ENCODE data around the gene ZNF326. TPM values are rescaled to one million over a fixed set of nuclear protein-coding genes. Genes with fewer than 3 reads are reported as not detected.
"Not testable (repeated sequence)": the region's sequence is repeated elsewhere in the genome, so short reads cannot be mapped to it uniquely, and the experiment has no call there.

ZNF326 gene
- total RNA-seq, 1 donor from 2014 or later: 17.4 TPM

DNA sequence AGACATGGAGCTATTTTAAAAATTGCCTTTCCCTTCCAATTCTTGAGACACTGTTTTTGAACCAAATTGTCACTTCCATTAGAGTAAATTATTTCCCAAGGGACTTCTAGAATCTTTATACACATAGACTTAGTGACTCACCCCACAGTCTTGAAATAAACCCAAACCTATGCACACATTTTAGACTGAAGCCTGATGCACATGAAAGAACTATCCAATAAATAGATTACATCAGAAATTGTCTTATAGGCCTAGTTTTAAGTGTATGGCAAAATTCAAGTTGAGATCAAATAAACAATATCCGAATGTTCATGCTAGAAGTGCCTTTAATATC is 32.2 kb upstream of the ZNF326 start:
- DNase-seq (ENCODE audit: missing footprints) (no peak), ATAC-seq (no peak)
- intact Hi-C loops (cut with DNase I): no loop called here

DNA sequence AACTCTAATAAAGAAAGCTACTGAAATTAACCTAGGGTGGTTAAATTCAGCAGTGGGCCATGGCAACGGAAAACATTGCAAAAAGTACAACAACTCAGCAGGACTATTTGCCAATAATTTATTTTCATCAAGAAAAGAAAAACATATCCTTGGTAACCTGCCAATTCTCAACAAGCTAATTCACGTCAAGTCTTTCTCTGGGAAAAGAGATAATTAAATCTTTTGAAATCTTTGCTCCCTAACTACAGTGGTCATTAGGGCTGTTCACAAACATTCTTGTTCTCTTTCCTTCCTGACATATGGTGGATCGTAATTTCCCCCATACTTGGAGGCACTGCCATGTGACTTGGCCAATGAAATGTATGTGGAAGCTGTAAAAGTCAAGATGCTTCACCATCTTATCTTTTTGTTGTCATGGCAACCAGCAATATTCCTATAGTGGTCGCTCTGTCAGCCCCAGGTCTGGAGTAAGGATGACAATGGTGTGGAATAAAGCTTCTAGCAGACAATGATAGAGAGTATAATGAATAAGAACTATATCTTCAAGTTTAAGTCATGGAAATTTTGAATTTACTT is 29.6 kb upstream of the ZNF326 start:
- DNase-seq (ENCODE audit: missing footprints): no peak
- intact Hi-C loops (cut with DNase I): no loop called here
- peak; percentile 31 for ATAC-seq

DNA sequence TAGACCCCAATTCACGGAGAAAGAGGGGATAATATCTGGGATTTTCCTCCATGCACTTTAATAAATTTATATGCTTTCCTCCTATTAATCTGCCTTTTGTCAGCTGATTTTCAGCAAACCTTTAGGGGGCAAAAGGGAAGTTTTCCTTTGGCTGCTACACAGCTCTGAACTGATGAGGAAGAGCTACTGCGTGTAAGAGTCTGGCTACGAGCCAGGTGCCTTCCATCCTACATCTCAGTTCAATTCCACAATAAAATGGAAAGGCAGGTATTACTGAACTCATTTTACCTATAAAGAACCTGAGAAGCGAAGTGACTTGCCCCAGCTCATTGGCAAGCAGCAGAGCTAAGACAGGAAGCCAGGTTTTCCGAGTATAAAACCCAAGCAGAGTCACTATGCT is 28.3 kb upstream of the ZNF326 start:
- intact Hi-C loops (cut with DNase I): no loop called here
- no peak for ATAC-seq
- no peak for DNase-seq (ENCODE audit: missing footprints)

DNA sequence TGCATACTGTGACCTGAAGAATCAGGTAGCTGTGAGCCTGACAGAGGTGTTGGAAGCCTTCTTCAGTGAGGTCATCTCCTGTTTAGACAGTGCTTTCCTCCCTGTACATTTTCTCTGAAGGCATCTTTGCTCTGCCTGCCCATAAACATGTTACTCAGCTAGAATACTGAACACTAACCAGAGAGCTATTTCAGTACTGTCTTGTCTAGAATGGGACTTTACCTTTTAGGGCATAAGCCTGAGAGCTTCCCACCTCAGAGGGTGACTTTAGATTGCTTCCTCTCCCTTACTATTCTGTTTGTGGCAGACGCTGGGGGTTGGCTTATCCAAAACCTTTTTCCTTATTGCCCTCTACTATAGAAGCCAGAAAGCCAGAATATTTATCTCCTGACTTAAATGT is 23.3 kb upstream of the ZNF326 start:
- ATAC-seq (no peak), DNase-seq (ENCODE audit: missing footprints) (no peak)
- intact Hi-C loops (cut with DNase I): no loop called here

DNA sequence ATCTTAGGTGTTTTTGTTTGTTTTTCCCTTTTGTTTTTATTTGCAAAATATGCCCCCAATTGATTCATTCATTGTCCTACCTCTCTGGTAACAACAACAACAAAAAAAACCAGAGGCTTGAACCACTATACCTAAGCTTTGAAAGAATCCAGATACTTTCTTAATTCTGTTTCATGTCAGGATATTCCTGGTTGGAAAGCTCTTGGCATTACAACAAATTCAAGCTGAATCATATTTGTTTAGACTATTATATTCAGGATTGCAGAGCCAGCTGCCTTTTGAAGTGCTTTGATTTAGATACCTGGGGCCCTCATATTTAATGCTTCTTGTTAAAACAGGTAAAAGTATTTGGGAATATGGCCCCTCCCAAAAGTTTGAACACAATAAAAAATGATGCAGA is 22.9 kb upstream of the ZNF326 start:
- intact Hi-C loops (cut with DNase I): no loop called here
- no peak for DNase-seq (ENCODE audit: missing footprints)
- ATAC-seq: no peak

DNA sequence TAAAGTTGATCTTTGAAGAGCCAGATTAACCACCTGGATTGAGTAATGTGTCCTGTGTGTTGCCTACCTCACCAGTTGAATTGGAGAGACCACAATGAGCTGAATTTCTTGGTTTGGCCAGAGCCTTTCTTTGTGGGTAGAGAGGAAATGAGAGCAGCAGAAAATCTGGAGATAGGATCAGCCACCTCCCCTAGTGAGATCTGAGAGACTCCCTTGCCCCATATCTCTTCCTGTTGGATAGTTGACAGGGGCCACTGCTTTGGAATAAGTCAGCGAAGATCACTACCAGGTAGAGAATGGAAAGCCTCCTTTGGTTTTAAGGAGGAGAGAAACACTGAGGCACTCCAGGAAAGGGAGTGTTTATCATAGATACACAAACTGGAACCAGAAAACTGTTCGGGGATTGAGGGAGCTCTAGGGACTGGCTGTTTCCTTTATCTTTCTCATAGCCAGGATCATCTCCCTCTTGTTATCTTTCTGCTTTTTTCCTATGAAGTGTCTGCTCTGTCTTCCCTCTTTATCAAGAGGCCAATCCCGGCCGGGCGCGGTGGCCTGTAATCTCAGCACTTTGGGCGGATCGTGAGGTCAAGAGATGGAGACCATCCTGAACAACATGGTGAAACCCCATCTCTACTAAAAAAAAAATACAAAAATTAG is 21.3 kb upstream of the ZNF326 start:
- ATAC-seq (no peak), DNase-seq (ENCODE audit: missing footprints) (no peak)
- intact Hi-C loops (cut with DNase I): no loop called here

DNA sequence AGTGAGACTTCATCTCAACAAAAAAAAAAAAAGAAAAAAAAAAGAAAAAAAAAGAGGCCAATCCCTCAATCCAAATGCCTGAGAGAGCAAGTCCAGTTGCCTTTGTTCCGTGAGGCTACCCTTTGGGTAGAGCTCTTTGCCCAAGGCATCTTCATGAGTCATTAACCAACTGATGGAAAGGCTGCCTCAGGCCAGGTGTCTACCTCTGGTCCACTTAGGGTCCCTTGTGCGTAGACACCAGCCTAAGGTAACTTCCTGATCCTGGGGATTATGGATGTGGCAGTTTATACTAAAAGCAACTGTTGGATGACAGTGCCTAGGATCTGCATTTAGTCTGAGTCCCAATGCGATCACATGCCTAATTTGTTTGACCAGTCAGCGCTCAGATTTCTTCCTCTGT is 20.7 kb upstream of the ZNF326 start:
- no peak for DNase-seq (ENCODE audit: missing footprints)
- intact Hi-C loops (cut with DNase I): no loop called here
- ATAC-seq: no peak

DNA sequence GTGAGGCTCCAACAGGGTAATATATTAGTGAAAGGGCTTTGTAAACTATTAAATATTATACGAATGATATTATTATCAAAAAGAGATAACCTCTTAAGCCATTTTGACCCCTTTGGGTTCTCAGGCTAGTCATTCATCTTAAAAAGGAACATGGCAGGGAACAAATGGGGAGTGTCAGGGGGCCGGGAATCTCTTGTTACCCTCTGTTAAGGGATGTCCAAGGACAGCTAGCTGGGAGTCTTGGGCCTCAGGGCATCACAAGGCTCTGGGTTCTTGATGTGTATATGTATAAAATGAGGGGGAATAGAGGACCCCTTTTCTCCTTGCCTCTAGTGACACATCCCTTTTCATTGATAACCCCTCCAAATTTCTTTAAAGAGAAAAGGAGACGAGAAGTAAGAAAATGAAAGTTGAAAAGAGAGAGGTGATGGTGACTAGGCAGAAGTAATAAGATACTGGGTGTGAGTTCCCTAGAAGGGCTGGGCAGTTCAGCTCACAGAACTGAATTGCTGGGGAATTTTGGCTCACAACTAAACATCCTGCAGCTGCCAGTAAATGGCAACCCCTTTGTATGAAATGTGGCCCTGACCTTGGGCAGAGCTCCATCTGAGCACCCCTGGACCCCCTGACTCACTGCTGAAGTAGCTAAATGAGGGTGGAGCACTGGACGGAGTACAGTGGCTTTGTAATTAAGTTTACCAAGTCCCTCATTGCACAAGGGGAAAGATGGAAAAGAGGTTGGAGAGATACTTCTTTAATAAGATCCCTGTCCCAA is 20.0 kb upstream of the ZNF326 start:
- intact Hi-C loops (cut with DNase I): no loop called here
- ATAC-seq (no peak), DNase-seq (ENCODE audit: missing footprints) (no peak)

DNA sequence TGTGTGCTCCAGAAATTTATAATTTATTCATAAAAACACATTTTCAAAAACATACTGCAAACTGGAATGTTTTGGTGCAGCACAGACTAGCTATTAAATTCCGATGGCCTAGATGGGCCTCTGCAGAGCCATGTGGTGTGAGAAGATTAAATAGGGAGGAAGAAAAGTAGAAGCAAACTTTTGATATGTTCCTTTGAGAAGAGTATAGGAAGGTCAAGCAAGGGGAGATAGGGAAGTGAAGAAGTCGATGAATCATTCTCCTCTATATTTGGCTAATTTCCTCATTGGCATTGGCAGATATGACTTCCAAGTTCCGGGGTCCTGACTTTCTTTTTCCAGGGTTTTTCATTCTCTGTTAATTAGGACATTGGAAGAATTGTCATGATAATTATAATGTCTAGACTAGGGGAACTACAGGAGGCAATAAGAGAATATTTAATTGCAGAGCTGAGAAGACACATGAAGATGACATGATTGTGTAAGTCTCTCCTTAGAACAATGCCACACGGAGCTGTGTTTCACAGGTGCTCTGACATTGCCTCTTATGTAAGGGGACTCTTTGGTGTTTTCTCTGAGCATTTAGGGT is 19.3 kb upstream of the ZNF326 start:
- ATAC-seq (peak; percentile 23), DNase-seq (ENCODE audit: missing footprints) (no peak)
- intact Hi-C loops (cut with DNase I): no loop called here

DNA sequence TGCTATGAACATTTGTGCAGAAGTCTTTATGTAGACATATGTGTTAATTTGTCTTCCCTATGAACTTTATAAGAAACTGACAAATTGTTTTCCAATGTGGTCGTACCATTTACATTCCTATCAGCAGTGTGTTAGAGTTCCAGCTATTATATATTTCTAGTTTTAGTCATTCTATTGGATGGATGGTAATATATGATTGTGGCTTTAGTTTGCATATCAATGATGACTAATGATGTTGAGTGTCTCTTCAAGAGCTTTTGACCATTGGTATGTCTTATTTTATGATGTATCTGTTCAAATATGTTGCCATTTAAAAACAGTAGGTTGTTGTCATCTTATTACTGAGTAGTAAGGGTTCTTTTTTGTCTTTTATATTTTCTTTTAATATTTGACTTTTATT is 16.2 kb upstream of the ZNF326 start:
- ATAC-seq (no peak), DNase-seq (ENCODE audit: missing footprints) (no peak)
- intact Hi-C loops (cut with DNase I): no loop called here

DNA sequence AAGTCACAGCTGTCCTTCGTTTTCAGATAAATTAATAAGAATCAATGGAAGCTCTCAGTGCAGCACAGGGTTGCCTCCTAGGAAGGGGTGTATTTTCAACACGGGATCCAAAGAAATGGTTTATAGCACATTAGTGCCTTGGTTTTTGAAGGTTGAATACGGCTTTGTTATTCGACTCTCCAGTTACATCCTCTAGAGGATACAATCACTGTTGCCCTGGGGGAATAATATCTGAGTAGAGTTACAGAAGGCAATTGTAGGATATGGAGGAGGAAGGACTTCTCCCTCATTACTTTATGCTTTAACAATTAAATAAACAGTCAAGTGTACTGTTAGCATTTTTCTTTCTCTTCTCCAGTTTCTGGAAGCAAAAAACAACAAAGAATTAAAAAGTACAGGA is 14.3 kb upstream of the ZNF326 start:
- ATAC-seq: no peak
- intact Hi-C loops (cut with DNase I): loop anchor here (10.0 kb wide), 2 partner anchors 136 to 496 kb away; no protein-coding TSS in a partner anchor
- no peak for DNase-seq (ENCODE audit: missing footprints)

DNA sequence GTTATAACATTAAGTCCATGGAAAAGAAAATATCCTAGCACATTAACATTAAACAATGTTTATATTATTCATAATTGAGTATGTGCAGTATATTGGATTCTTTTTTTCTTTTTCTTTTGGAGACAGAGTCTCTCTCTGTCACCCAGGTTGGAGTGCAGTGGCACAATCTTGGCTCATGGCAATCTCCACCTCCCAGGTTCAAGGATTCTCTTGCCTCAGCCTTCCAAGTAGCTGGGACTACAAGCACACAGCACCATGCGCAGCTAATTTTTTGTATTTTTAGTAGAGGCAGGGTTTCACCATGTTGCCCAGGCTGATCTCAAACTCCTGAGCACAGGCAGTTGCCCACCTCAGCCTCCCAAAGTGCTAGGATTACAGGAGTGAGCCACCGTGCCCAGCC is 12.1 kb upstream of the ZNF326 start:
- intact Hi-C loops (cut with DNase I): loop anchor here (10.0 kb wide), 2 partner anchors 138 to 498 kb away; no protein-coding TSS in a partner anchor
- ATAC-seq; DNase-seq (ENCODE audit: missing footprints): not testable (repeated sequence)

DNA sequence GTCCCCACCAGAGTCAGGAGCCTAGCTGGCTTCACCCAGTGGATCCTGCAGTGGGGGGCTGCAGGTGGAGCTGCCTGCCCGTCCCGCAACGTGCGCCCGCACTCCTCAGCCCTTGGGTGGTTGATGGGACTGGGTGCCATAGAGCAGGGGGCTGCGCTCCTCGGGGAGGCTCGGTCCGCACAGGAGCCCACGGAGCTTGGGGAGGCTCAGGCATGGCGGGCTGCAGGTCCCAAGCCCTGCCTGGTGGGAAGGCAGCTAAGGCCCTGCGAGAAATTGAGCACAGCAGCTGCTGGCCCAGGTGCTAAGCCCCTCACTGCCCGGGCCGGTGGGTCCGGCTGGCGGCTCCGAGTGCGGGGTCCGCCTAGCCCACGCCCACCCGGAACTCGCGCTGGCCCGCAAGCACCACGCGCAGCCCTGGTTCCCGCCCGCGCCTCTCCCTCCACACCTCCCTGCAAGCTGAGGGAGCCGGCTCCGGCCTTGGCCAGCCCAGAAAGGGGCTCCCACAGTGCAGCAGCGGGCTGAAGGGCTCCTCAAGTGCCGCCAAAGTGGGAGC is 10.3 kb upstream of the ZNF326 start:
- intact Hi-C loops (cut with DNase I): loop anchor here (5.0 to 10.0 kb wide), 3 partner anchors 140 to 500 kb away; partner anchors contain the start of gene LRRC8D
- ATAC-seq; DNase-seq (ENCODE audit: missing footprints): not testable (repeated sequence)

DNA sequence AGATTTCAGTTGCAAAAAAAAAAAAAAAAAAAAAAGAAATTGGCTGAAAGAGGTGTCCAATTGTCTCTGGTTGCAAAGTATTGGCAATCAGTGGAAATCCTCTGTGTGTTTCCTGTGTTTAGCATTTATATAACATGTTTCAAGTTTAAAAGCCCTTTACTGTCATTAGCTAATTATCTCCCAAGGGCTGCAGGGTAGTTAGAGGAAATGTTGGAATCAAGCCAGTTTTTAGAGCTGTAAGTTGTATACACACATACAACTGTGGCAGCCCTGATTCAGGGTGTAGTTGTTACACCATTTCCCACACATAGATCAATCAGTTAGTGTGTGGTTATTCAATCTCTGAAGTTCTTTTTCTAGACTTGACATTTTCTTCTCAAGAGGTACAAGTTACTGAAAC is 8.9 kb upstream of the ZNF326 start:
- DNase-seq (ENCODE audit: missing footprints) (no peak), ATAC-seq (no peak)
- intact Hi-C loops (cut with DNase I): loop anchor here (5.0 to 10.0 kb wide), 3 partner anchors 141 to 501 kb away; partner anchors contain the start of gene LRRC8D

DNA sequence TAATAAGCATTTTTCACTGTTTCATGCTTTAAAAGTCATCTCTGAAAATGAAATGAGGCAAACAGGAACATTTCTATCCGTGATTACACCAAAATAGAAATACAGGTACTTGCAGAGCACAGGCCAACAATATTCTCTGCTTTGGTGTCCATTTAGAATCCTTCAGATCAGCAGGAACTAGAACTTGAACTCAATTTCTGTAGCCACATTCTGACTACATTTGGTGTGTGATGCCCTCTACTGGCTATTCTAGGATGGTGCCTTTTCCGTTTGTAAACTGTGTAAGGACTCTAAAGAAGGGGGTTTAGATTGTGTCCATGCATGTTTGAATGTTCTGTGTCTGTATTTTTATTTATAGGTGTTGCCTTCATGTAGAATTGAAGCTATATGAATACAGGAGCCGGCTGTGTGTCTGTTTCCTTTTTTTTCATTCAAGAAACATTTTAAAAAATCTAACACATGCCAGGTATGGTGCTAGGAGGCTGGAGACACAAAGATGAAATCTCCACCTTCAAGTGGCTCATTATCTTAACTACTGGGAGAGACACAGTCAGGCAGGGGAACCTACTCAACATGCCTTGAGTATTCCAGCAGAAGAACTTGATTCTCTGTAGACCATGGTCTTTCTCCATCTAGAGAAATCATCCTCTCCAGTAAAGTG is 7.6 kb upstream of the ZNF326 start:
- DNase-seq (ENCODE audit: missing footprints) (no peak), ATAC-seq (peak; percentile 89)
- intact Hi-C loops (cut with DNase I): loop anchor here (1.0 to 10.0 kb wide), 4 partner anchors 142 to 502 kb away; partner anchors contain the start of gene LRRC8D

DNA sequence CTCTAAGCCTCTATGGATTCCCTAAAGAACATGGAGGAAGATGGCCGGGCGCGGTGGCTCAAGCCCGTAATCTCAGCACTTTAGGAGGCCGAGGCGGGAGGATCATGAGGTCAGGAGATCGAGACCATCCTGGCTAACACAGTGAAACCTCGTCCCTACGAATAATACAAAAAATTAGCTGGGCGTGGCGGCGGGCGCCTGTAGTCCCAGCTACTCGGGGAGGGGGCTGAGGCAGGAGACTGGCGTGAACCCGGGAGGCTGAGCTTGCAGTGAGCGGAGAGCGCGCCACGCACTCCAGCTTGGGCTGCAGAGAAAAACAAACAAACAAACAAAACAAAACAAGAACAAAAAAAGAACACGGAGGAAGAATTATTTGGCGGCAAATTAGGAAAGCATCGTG is 5.8 kb upstream of the ZNF326 start:
- no peak for DNase-seq (ENCODE audit: missing footprints)

DNA sequence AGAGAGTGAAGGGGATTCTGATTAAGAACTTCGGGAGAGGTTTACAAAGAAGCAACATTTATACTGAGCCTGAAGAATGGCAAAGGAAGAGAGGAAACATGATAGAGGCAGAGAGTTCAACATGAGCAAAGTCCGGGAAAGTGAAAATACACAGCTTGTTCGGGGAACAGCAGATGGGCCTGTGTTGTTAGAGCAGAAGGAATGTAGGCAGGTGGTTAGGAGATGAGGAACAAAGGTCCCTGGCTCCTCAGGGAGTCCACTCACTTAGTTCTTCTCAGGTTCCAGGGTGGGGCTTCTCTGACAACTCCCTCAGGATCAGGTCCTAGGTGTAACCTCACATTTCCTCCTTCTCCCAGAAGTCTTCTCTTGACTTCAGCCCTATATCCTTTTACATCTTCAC is 5.1 kb upstream of the ZNF326 start:
- intact Hi-C loops (cut with DNase I): loop anchor here (5.0 to 10.0 kb wide), 4 partner anchors 145 to 505 kb away; partner anchors contain the start of genes LRRC8C and LRRC8D
- ATAC-seq: no peak
- no peak for DNase-seq (ENCODE audit: missing footprints)

More for the DNA sequence above, 5.8 kb upstream of the ZNF326 start:
- intact Hi-C loops (cut with DNase I): loop anchor here (5.0 to 10.0 kb wide), 3 partner anchors 144 to 504 kb away; partner anchors contain the start of gene LRRC8D
- ATAC-seq: no peak

DNA sequence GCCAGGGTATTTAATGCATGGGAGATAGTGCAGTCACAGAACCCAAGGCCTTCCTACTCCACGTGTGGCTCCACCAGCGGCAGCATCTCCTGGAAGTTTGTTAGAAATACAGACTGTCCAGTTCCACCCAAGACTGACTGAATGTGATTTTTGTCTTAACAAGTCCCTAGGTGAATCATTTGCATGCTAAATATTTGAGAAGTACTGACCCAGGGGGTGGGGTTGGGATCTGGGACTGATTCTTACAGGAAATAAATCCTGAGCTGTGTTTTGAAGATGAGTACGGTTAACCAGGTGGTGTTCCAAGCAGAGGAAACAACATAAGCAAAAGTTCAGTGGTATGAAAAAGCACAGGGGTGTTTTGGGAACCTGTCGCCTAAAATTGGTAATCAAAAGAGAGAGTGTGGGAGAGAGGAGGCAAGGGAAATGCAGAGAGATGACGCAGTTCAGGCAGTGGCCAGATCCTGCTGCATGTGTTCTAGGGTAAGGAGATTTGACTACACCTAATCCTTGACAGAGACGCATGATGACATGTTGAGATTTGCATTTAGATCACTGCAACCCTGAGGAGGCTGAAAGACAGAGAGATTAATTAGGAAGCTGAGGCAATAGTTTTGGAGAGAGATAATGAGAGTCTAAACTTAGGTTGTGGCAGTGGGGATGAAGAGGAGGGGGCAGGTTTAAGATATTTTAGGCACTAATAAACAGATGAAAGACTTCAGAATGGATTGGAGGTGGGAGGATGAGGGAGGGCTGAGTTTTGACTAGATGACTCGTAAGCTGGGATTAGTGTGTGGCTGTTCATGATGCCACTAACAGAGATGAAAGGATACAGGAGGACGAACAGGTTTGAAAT is 3.7 kb upstream of the ZNF326 start:
- DNase-seq (ENCODE audit: missing footprints): no peak
- ATAC-seq: no peak
- intact Hi-C loops (cut with DNase I): loop anchor here (10.0 kb wide), 1 partner anchor 356 kb away; the partner anchor contains the start of gene LRRC8C

All from Right ventricle myocardium inferior (tissue), 1 donor.